Upper lobe of left lung (tissue), 6 donors: Measurements from ENCODE around the gene SNX33. TPM values are rescaled to one million over a fixed set of nuclear protein-coding genes. Genes with fewer than 3 reads are reported as not detected.
"Not testable (repeated sequence)": the region's sequence is repeated elsewhere in the genome, so short reads cannot be mapped to it uniquely, and the experiment has no call there.

Experiments used
- ATAC-seq, 2 donors: fragments of 200-7000 bp; cut with Tn5 transposase; one replicate each; pipeline ENCODE4 v1.9.1; 2022; ENCODE audit warnings: mild to moderate bottlenecking in 2 of 2, moderate library complexity in 2 of 2; ENCODE audit not compliant: low FRiP score in 2 of 2
- DNase-seq, 2 donors: peaks; one replicate each; pipeline ENCODE4 v3.0.0-alpha.2; 2019 to 2020
- H3K27ac ChIP-seq, 4 donors: fragments of 200-600 bp; sonication (generic); one replicate each; pipeline ENCODE4 v1.5.1; 2016 to 2019
- H3K27me3 ChIP-seq, 4 donors: fragments of 200-600 bp; sonication (generic); one replicate each; pipeline ENCODE4 v1.5.1; 2017 to 2019
- H3K36me3 ChIP-seq, 4 donors: fragments of 200-600 bp; sonication (generic); one replicate each; pipeline ENCODE4 v1.5.1; 2016 to 2019
- H3K4me1 ChIP-seq, 4 donors: fragments of 200-600 bp; sonication (generic); one replicate each; pipeline ENCODE4 v1.5.1; 2018 to 2019
- H3K4me3 ChIP-seq, 4 donors: fragments of 200-600 bp; sonication (generic); one replicate each; pipeline ENCODE4 v1.5.1; 2017 to 2019; ENCODE audit warnings: mild to moderate bottlenecking in 2 of 4, moderate library complexity in 1 of 4
- H3K9me3 ChIP-seq, 4 donors: fragments of 200-600 bp; sonication (generic); one replicate each; pipeline ENCODE4 v1.5.1; 2018 to 2019
- CTCF ChIP-seq, 6 experiments: fragments of 450-650 bp in 4 of 6; fragments of 200-600 bp in 2 of 6; sonication (generic) in 2 of 6; IDR thresholded peaks; one replicate each; pipeline ENCODE4 v1.5.1; 2016 to 2019; ENCODE audit warnings: antibody characterized with exemption in 6 of 6
- EP300 ChIP-seq, 4 donors: sonication (generic); formaldehyde crosslinking; IDR thresholded peaks; one replicate each; pipeline ENCODE4 v1.5.1; 2017; ENCODE audit warnings: antibody characterized with exemption in 4 of 4, control low read depth in 2 of 4
- POLR2A ChIP-seq, 4 donors: fragments of 450-650 bp; IDR thresholded peaks; one replicate each; pipeline ENCODE4 v1.5.1; 2016 to 2017; ENCODE audit warnings: antibody characterized with exemption in 4 of 4, mild to moderate bottlenecking in 2 of 4
- POLR2AphosphoS5 ChIP-seq, 2 donors: sonication (generic); formaldehyde crosslinking; IDR thresholded peaks; one replicate each; pipeline ENCODE4 v1.5.1; 2017; ENCODE audit warnings: antibody characterized with exemption in 2 of 2
- whole genome bisulfite sequencing, 2 donors: methylation state at CpG; one replicate each; pipeline ENCODE4 v1.1.5; 2017 to 2018; 5-methylcytosine and 5-hydroxymethylcytosine counted together
- total RNA-seq, 6 donors: library from RNA; depleted of rRNA in 4 of 6; stranded (reverse); fragments of >200 nt in 4 of 6; gene quantifications; one replicate each; pipeline versions ENCODE4 v1.1.0 to v1.2.1, GENCODE V29; 2016 to 2021
- donor health status: DM: no; HTN: no; CAD: no; lungs with moderate emphysema.
- donor health status: DM: no; HTN: yes; CAD: no; lungs with severe emphysema.

The SNX33 gene
- total RNA-seq, 6 donors from 2014 or later: 26.7 to 46.1 (median 31.7) TPM

- TF ChIP-seq CTCF (IDR thresholded peaks at IDR 0.05) (no peak), EP300 (IDR thresholded peaks at IDR 0.05) (no peak), POLR2AphosphoS5 (IDR thresholded peaks at IDR 0.05) (no peak), POLR2A (IDR thresholded peaks at IDR 0.05) (no peak)
- Histone ChIP-seq H3K9me3 (no peaks in the 10 kb centered on the region), H3K27me3 (no peaks in the 10 kb centered on the region), H3K36me3 (peaks cover 4 to 30% (median 16%) of the 10 kb centered on the region in 4 donors), H3K4me1 (peaks cover 23 to 38% (median 30%) of the 10 kb centered on the region in 4 donors), H3K27ac (no peak overlapping the region), H3K4me3 (no peak overlapping the region)
- ATAC-seq: no peak
- 59 to 75% methylated on average over 2 of the region's 2 CpGs for WGBS, 2 donors
- DNase-seq: no peak
These were observed 25.2 kb upstream of the SNX33 start for GRCh38 chr15:75622505-75622904.

GRCh38 chr15:75625542-75626347 lies 22.0 kb upstream of the SNX33 start, which contains the start of gene SNUPN:
Gene SNUPN, minus strand, starts transcription at chr15:75625725. Its CDS starts 4,674 bp downstream, at chr15:75621051.
- Histone ChIP-seq H3K9me3 (no peaks in the 10 kb centered on the region), H3K36me3 (no peaks in the 10 kb centered on the region), H3K27me3 (no peaks in the 10 kb centered on the region), H3K4me3 (peak within 1 kb of the TSS; percentile 78 to 95 (median 92)), H3K27ac (peak within 1 kb of the TSS; percentile 91 to 99 (median 96)), H3K4me1 (peaks cover 16 to 26% (median 21%) of the 10 kb centered on the region in 4 donors)
- 1 to 4% methylated on average over 20 to 34 of the region's 47 CpGs for WGBS, 2 donors
- ATAC-seq: peak; percentile 95 to 98
- DNase-seq: peak; percentile 98
- TF ChIP-seq CTCF (IDR thresholded peaks at IDR 0.05) (peak in 1 of 6 experiments; percentile 14), POLR2A (IDR thresholded peaks at IDR 0.05) (peak in 3 of 4 donors; percentile 19 to 73 (median 33)), POLR2AphosphoS5 (IDR thresholded peaks at IDR 0.05) (peak; percentile 89 to 93), EP300 (IDR thresholded peaks at IDR 0.05) (peak in 1 of 4 donors; percentile 57)

GRCh38 chr15:75631935-75632334 lies 15.8 kb upstream of the SNX33 start:
- H3K4me3 ChIP-seq: no peak overlapping the region
- peaks cover 0 to 6% (median 5%) of the 10 kb centered on the region in 4 donors for H3K4me1 ChIP-seq
- H3K27ac ChIP-seq: no peak overlapping the region
- H3K9me3 ChIP-seq: no peaks in the 10 kb centered on the region
- no peak for DNase-seq
- TF ChIP-seq EP300 (IDR thresholded peaks at IDR 0.05) (no peak), POLR2A (IDR thresholded peaks at IDR 0.05) (no peak), CTCF (IDR thresholded peaks at IDR 0.05) (no peak), POLR2AphosphoS5 (IDR thresholded peaks at IDR 0.05) (no peak)
- no peak for ATAC-seq
- no peaks in the 10 kb centered on the region for H3K27me3 ChIP-seq
- H3K36me3 ChIP-seq: peaks cover 0 to 2% (median 0%) of the 10 kb centered on the region in 4 donors

GRCh38 chr15:75633922-75634321 lies 13.8 kb upstream of the SNX33 start:
- 92 to 96% methylated on average over 7 of the region's 7 CpGs for WGBS, 2 donors
- ATAC-seq: not testable (repeated sequence)

GRCh38 chr15:75636026-75636425 lies 11.7 kb upstream of the SNX33 start:
- peaks cover 0 to 3% (median 0%) of the 10 kb centered on the region in 4 donors for H3K36me3 ChIP-seq
- H3K4me3 ChIP-seq: no peak overlapping the region
- TF ChIP-seq CTCF (IDR thresholded peaks at IDR 0.05): no peak
- TF ChIP-seq POLR2A (IDR thresholded peaks at IDR 0.05): no peak
- no peak for TF ChIP-seq EP300 (IDR thresholded peaks at IDR 0.05)
- TF ChIP-seq POLR2AphosphoS5 (IDR thresholded peaks at IDR 0.05): no peak
- no peak for DNase-seq
- H3K27ac ChIP-seq: peak overlapping the region in 1 of 4 donors; percentile 93
- H3K27me3 ChIP-seq: no peaks in the 10 kb centered on the region
- no peak for ATAC-seq
- no peaks in the 10 kb centered on the region for H3K9me3 ChIP-seq
- WGBS, 2 donors: 91 to 94% methylated on average over 6 of the region's 6 CpGs
- peaks cover 28 to 36% (median 35%) of the 10 kb centered on the region in 4 donors for H3K4me1 ChIP-seq

More at GRCh38 chr15:75633922-75634321, 13.8 kb upstream of the SNX33 start:
- H3K27ac ChIP-seq, H3K27me3 ChIP-seq, H3K9me3 ChIP-seq, H3K36me3 ChIP-seq, H3K4me3 ChIP-seq, DNase-seq: not testable (repeated sequence)
- H3K4me1 ChIP-seq: peaks cover 20 to 25% (median 25%) of the 10 kb centered on the region in 4 donors
